Stimulated activated CD4-positive, alpha-beta T cell treated with anti-CD3 and anti-CD28 coated beads, TNF-alpha, amount 100 ng/mL, for 24 hours (primary cell): ENCODE data around the gene DGKZ.

Experiments used
- DNase-seq, 3 experiments: peaks; one replicate each; pipeline ENCODE4 v3.0.0-alpha.2; 2020; ENCODE audit warnings: low read depth in 3 of 3

Gene DGKZ

DNA sequence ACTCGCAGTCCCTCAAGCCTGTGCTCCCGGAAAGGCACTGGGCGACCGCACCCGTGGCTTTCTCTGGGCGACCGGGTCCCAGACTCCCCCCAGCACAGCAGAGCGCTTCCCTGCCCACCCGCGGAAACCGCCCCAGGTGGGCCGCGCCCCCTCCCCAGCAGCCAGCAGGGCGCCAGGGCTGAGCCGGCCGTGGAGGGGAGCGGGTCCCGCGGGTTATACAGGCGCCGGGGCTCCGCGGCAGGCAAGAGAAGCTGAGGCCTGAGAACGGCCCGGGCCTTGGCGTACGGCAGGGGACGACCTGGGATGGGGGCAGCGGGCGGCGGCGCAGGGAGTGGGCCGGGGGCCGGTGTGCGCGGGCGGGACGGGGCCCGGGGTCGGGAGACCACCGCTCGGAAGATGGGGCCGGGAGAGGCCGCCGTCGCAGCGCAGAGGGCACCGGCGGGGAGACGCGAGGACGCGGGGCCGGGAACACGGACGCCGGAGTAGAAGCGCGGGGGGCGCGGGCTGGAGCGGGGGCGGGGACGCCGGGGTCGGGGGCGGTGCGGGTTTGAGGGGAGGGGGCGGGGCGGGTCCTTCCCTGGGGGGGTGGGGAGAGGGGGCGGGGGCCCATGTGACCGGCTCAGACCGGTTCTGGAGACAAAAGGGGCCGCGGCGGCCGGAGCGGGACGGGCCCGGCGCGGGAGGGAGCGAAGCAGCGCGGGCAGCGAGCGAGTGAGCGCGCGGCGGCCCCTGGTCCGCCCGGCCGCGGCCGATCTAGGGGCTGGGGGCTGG is 34.0 kb downstream of the DGKZ start, which contains the start of gene MDK:
Gene MDK, plus strand, starts transcription at position 622 of the 771 bp plus-strand sequence. CDS start 389 bp downstream, outside the sequence.
- DNase-seq = no peak

GRCh38 chr11:46381819-46382645 is 34.8 kb downstream of the DGKZ start:
- no peak for DNase-seq

DNA sequence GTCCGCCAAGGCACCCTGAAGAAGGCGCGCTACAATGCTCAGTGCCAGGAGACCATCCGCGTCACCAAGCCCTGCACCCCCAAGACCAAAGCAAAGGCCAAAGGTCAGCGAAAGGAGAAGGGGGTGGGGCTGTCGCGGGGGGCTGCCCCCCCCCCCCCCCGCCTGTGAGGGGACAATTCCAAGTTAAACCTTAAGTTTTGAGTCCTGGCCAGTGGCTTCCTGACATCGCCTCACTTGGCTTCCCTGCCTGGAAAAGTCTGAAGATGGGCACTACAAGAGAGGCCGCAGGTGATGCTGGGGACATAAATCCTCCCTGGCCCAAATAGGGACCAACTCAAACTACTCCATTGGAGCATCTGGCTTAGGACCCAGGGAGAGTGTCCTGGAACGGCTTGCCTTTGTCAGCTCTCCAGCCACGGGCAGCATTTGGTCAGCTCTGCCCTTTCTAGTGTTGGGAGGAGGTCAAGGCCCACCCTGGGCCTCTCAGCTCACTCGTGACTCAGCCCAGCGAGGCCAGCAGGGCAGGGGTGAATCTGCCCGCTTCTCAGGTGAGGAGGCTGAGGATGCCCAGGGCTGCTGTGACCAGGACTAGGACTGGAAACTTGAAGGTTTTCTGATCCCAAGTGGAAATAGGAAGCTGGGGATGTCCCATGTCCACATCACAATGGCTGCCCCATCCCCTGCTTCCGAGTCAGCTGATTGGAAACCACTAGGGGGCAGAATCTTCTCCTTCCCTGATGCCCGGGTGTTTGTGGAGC is 35.6 kb downstream of the DGKZ start:
- no peak for DNase-seq

DNA sequence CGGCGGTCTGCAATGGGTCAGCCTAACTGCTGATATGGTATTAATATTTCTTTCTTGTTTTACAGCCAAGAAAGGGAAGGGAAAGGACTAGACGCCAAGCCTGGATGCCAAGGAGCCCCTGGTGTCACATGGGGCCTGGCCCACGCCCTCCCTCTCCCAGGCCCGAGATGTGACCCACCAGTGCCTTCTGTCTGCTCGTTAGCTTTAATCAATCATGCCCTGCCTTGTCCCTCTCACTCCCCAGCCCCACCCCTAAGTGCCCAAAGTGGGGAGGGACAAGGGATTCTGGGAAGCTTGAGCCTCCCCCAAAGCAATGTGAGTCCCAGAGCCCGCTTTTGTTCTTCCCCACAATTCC is 36.1 kb downstream of the DGKZ start:
- DNase-seq = no peak

DNA sequence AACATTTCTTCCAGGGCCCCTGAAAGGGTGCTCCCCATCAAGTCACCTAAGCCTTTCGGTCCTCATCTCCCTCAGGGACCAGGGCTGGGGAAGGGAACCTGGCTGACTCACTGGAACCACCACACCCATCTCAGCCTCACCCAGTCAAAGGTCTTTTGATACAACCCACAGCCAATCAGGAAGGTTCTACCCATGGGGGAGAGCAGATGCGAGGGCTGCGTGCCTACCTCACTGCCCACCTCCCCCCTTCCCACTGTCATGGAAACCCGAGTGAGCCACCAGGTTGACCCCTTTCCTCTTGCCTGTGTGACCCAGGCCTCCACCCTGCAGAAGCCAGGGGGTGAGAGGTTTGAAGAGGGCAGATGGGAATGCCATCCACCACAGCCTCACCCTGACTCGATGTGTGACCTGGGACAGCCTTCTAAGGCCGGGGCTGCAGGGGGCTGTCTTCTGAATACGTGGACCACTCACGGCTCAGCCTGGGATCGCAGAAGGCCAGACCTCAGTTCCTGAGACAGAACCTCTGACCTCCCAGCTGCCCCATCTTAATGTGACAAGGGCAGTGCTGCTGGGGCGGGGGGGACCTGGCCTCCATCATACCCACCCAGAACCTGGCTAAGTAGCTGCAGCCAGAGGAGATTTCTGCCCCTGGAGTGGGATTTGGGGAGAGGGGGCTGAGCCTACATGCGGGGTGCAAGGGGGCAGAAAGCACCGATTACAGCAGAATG is 36.9 kb downstream of the DGKZ start:
- no peak for DNase-seq

DNA sequence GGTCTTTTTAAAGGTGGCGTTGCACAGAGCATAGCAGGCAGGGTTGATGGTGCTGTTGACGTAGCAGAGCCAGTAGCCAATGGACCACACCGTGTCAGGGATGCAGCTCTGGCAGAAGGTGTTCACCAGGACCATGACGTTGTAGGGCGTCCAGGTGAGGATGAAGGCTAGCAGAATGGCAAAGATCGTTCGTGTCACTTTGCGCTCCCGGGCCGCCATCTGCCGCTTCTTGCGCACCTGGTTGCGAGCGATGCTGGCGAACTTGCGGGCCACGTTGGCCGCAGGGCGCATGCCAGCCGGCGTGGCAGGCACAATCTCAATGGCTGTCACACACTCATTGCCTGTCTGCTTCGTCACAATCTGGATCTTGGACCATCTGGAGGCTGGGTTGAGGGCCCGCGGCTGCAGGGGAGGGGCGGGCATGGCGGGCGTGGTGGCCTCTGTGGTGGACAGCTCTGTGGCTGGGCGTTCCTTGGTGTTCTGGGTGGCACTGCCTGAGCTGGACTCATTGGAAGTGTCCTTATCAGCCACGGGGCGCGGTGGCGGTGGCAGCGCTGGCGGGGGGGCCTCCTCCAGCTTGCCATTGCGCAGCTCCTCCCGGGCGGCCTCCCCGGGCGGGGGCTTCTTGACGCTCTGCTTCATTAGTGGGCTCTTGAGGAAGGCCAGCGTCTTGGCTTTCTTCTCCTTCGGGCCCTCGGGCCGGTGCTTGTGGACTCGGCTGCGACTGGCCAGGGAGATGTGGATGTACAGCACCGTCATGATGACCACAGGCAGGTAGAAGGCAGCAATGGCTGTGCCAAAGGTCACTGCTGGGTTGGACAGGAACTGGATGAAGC is 38.1 kb downstream of the DGKZ start:
- DNase-seq = no peak

DNA sequence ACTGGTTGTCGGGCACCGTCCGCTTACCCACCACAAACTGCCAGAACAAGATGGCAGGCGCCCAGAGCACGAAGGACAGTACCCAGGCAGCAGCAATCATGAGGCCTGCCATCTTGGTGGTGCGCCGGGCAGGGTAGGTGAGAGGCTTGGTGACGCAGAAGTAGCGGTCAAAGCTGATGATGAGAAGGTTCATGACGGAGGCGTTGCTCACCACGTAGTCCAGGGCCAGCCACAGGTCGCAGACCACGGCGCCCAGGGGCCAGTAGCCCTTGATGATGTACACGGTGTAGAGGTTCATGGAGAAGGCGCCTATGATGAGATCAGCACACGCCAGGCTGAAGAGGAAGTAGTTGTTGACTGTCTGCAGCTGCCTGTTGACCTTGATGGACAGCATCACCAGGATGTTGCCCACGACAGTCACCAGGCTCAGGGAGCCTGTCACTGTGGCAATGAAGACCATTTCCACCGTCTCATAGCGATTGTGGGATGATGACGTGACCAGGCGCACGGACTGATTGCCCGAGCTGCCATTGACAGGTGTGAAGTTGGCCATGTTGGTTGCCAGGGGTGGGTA is 38.8 kb downstream of the DGKZ start:
- DNase-seq = no peak

- DNase-seq = no peak
Observed at GRCh38 chr11:46386674-46387073, 39.4 kb downstream of the DGKZ start.

DNA sequence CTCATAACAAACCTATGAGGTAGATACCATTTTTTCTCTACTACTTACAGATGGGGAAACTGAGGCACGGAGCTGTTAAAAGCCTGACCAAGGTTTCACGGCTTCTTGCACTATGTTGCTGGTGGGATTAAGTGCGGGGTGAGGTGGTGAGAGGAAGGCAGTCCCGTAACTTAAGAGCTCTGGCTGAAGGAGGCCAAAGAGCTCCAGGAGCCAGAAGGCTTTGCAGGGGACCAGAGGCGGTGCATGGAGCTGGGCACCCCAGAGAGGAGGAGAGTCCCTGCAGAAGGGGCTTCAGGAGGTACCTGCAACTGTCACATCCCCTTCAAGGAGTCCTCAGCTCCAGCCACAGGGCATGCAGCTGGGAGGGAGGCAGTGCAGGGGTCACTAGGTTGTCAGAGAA is 40.2 kb downstream of the DGKZ start:
- DNase-seq = no peak

GRCh38 chr11:46387919-46388618 is 40.8 kb downstream of the DGKZ start:
- DNase-seq = no peak

GRCh38 chr11:46388619-46389449 is 41.6 kb downstream of the DGKZ start:
- no peak for DNase-seq

- DNase-seq = peak in 2 of 3 experiments; percentile 17 to 65
Observed at GRCh38 chr11:46389450-46390330, 42.4 kb downstream of the DGKZ start.

- DNase-seq = no peak
Observed at GRCh38 chr11:46390331-46391171, 43.3 kb downstream of the DGKZ start.

- DNase-seq = no peak
Observed at GRCh38 chr11:46391186-46391577, 43.9 kb downstream of the DGKZ start.

DNA sequence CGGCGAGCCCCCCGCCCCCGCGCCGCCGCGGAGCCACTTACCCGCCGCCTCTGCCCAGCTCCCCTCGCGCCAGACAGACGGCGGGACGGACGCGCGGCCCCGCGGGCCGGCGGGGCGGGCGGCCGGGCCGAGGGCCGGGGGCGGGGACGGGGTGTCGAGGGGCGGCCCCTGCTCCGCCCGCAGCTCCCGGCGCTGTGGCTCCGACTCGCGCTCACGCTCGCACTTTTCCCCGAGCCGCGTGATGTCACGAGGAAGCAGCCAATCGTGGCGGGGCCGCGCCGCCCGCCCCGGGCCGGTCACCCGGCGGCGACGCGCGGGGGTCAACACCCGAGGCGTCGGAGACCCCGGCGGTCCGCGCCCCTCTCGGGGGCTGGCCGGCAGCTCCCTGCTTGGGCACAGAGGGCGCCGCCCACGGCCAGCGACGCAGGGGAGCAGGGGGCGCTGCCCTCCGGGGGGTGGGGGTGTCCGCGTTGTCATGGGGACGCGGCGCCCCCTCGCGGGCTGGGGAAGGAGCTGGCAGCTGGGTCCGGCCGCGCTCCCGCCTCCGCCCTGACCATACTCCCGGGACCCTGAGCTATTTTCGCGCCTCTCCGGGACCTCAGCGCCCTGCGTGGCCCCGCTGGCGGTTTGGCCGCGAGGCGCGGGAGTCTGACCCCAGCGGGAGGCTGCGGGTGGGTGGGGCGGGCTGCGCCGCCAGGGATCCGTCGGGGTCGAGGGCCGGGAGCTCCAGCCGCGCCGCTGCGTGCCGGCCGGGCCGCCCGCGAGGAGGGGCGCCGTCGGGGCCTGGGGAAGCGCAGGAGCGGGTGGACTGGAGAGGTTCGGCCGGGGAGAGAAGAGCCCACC is 44.5 kb downstream of the DGKZ start, which contains the start of gene CHRM4:
Gene CHRM4, minus strand, starts transcription at position 199 of the 843 bp plus-strand sequence. CDS start 5,219 bp downstream, outside the sequence.
- no peak for DNase-seq
